Stimulated activated CD8-positive, alpha-beta memory T cell treated with anti-CD3 and anti-CD28 coated beads, Interleukin-2, amount 100 ng/mL, for 48 hours (primary cell): Measurements from ENCODE around the gene NREP.
A peak's percentile ranks its signal among the peaks of the same experiment; 100 is the strongest.
"Not testable (repeated sequence)": the region's sequence is repeated elsewhere in the genome, so short reads cannot be mapped to it uniquely, and the experiment has no call there.

Experiments
- DNase-seq, 2 donors: peaks; one replicate each; pipeline ENCODE4 v3.0.0-alpha.2; 2020; ENCODE audit warnings: low read depth in 2 of 2

NREP gene

DNA sequence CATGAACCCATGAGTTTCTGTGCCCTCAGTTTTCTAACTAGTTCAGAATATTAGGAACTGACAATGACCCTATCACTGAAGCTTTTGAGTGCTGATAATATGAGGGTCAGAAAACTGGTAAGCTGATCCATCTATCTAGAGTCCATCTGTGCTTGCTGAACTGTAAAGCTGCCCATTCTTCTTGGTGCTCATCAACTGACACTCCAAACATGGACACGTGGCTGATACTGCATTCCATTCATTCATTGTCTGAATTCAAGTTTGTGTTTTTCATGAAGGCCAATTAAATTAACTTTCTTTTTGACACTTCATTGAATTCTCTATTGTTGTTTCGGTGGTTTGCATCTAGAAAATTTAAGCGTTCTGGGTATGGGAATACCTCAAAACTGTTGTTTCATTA, 17.6 kb downstream of the NREP start:
- DNase-seq = no peak

- no peak for DNase-seq
Observed at GRCh38 chr5:111738118-111738517, 18.9 kb downstream of the NREP start.

GRCh38 chr5:111737716-111738115, 19.3 kb downstream of the NREP start:
- no peak for DNase-seq

GRCh38 chr5:111735583-111736270, 21.3 kb downstream of the NREP start:
- DNase-seq = peak in 1 of 2 donors; percentile 25

GRCh38 chr5:111734597-111734996, 22.4 kb downstream of the NREP start:
- DNase-seq = no peak

DNA sequence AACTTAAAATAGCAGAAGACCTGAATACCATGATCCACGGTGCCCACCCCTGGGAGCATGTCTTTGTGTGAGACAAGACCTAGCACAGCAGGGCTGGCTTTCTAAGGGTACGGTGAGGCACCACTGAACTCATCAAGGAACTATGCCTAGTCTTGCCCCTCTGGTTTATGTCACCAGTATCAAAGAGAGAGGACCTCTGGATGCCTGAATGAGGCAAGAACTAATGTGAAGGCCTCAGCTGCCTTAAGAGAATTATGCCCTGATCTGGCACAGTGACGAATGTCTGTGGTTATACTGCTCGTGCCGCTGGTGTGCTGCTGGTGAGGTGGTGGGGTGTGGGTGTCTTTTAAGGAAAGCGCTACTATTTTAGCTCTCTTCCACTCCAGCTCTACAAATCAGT, 23.0 kb downstream of the NREP start:
- DNase-seq = no peak

DNA sequence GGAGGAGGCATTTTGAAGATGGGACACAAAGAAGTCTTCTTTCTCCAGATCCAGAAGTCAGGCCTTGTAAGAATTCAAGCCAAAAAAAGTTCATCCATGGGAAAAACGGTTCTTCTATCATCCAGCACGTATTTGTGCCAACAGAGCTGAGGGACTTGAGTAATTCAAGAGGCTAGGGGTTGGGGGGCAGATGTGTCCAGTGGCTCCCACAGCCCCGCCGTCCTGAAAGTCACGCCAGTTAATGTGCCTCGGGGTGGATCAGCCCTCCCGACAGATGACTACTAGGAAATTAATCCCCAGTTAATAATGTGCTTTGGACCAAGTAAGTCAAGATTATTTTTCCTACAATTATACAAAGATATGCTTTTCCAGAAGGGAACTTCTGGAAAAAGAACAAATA, 23.4 kb downstream of the NREP start:
- DNase-seq = no peak

- DNase-seq = no peak
Observed at GRCh38 chr5:111731638-111732037, 25.4 kb downstream of the NREP start.

GRCh38 chr5:111730659-111731382, 26.2 kb downstream of the NREP start:
- no peak for DNase-seq

DNA sequence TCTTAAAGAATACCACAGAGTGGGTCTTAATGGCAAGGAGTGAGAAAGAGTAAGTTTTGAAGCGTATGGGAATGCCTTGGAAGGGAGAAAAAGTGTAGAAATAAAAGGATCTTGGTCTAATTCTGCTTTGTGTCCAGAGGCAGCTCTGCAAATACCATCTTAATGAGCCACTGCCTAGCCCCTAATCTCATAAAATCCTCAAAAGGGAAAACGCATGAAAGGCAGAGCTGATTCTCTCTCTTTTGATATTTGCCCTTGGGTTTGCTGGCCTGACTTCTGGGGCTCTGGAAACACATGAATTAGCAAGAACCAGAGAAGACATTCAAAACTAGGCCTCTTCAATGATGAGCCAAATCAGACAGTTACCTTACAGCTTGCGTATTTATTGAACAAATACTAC, 28.1 kb downstream of the NREP start:
- no peak for DNase-seq

DNA sequence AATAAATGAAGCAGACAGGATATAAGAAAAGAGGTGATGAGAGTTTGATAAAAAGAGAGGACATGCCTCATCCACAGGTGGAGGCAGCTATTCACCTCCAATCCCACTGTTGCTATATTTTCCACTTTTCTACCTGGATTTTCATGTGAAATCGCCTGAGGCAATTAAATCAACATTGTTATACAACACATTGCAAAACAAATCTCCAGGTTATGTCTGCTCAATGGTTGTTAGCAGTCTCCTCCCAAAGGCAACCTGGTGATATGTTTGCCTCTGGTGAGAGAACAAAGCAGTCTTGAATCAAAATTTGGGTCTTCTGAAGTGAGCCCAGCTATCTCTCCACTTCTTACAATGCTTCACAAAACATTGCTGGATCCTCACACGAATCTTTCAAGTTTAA, 30.0 kb downstream of the NREP start:
- DNase-seq = no peak

DNA sequence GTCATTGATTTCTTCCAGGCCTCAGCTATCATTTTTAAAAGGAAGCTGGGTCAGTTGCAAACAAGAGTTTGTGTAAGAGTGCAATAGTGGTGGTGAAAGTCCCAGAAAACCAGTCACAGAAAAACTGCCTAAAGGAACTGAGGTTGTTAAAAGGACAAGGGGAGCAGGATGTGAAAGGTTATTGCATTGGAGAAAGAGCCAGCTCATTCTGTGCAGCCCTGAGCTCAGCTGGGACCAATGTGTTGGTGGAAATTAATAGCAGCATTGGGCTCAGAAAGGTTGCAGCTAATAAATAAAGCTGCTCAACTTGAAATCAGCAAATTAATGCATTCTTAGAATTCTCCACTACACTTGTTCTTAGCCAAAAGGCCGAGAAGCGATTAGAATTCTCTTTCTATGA, 34.9 kb downstream of the NREP start:
- no peak for DNase-seq

DNA sequence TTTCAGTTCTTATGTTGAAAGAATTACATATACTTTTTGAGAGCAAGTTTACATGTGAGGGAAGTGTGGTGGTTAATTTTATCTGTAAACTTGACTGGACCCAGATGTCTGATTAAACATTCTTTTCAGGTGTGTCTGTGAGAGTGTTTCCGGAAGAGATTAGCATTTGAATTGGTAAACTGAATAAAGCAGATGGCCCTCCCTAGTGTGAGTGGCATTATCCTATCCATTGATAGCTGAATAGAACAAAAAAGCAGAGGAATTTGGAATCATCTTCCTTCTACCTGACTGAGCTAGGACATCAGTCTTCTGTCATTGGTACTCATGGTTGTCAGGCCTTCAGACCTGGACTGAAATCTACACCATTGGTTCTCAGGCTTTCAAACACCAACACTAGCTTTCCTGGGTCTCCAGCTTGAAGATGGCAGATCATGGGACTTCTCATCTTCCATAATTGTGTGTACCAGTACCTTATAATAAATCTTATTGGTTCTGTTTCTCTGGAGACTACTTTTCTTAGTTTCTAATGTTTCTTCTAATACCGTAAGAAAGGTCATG, 36.6 kb downstream of the NREP start:
- DNase-seq = no peak

DNA sequence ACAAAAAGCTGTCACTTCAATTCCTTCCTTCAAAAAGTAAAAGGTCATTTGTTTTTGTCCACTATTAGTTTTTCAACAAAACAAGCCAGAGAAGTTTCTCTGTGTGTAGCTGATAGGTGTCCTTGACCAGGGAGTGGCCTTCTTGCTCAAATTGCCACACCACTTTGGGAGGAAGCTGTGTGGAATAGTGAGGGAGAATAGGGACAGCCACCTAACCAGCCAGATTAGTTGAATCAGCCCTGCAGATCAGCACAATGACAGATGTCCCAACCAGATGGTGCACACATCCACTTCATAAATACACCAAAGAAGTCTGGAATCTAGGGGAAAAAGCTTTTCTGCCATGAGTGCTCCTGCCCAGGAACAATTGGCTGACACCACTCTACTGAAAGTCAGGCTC, 37.2 kb downstream of the NREP start:
- no peak for DNase-seq

DNA sequence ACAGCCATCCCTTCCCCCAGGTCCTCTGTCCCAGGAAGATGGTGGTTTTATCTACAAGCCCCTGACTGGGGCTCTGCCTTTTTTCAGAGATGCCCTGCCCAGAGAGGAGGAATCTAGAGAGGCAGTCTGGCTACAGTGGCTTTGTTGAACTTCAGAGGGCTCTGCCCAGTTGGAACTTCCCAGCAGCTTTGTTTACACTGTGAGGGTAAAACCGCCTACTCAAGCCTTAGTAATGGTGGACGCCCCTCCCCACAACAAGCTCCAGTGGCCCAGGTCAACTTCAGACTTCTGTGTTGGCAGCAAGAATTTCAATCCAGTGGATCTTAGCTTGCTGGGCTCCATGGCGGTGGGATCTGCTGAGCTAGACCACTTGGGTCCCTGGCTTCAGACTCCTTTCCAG, 40.2 kb downstream of the NREP start:
- not testable (repeated sequence) for DNase-seq

- DNase-seq = no peak
Observed at GRCh38 chr5:111707630-111708164, 49.3 kb downstream of the NREP start.

GRCh38 chr5:111706345-111706744, 50.6 kb downstream of the NREP start:
- no peak for DNase-seq

DNA sequence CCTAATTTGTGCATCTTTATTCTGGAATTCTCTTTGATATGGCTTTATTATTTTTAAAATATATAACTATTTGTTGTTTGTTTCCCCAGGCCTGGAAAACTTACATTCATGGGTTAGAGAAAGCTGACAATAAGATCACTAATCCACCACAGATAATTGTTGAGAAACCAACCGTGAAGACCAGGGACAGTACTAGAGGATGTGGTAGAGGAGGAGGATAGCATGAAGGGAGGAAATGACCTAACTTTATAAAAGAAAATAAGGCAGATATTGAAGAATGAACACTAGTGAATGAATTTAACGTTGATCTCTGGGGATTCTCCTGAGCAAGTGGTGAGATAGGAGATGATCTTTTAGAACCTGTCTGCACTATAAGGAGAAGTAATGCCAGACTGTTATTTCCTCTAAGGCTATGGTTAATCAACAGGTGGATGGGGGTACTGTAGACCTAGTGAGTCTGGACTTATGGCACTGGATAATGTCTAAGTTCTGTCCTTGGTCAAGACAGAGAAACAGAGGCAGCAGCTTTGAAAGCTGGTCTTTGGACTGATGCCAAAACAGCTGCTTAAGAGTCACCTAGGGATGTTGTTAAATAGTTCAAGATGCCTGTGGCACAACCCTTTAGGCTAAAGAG, 52.4 kb downstream of the NREP start:
- DNase-seq = no peak

- DNase-seq = no peak
Observed at GRCh38 chr5:111703662-111704061, 53.3 kb downstream of the NREP start.

GRCh38 chr5:111699976-111700375, 57.0 kb downstream of the NREP start:
- DNase-seq = no peak

DNA sequence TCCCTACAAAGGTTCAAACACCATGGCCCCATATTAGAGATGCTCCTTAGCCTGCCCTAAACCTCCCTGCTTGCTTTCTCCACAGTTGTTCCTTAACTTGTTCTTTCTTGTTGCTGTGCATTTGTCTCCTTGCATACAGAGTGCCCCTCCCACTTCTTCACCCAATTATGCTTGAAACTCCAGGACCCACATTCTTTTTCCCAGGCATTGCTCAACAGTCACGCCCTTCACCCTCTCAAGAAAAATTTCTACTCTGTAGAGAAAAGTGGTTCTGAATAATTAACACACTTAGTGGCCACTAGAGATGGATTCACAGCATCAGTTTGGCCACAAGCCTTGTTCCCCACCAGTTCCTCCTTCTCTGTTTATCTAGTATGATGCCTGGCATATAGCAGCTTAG, 57.7 kb downstream of the NREP start:
- DNase-seq = no peak
